ENCODE data around the gene RPL5. TPM values are rescaled to one million over a fixed set of nuclear protein-coding genes. Genes with fewer than 3 reads are reported as not detected.

Gene RPL5
- total and polyA plus RNA-seq, 9 of the 15 experiments (the other 6 are each of a cell fraction or from before 2014, with no cell fraction given): 1,467 to 4,252 (median 2,454) TPM

DNA sequence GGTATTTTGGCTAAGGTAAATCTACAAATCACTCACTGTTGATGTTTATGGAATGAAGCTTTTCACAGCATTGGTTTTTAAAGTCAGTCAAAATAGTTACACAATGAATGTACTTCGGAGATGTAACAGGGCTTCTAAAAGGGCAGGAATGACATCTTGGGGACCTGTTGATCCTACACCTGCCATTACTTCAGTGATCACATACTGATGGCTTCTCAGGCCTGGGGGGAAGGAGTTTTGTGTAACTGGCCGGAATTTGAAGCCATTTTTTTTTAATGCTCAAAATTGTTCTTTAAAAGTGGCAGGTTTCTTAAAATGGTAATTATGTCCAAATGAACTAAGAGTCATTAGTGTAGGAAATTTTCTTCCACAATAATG is 11.2 kb downstream of the RPL5 start (continued):
- no peak for TF ChIP-seq ZC3H11A (IDR thresholded peaks at IDR 0.05; ENCODE audit: low read depth, low read length)
- peak; percentile 28; the same call in 1 of the 2 replicates for TF ChIP-seq POLR2A (conservative IDR thresholded peaks at IDR 0.05)
- no peak for TF ChIP-seq IFI16 (CRISPR knock-in tag; IDR thresholded peaks at IDR 0.05)
- TF ChIP-seq NCOA4 (IDR thresholded peaks at IDR 0.05; ENCODE audit: partially characterized antibody): no peak
- TF ChIP-seq, protein P1, sequence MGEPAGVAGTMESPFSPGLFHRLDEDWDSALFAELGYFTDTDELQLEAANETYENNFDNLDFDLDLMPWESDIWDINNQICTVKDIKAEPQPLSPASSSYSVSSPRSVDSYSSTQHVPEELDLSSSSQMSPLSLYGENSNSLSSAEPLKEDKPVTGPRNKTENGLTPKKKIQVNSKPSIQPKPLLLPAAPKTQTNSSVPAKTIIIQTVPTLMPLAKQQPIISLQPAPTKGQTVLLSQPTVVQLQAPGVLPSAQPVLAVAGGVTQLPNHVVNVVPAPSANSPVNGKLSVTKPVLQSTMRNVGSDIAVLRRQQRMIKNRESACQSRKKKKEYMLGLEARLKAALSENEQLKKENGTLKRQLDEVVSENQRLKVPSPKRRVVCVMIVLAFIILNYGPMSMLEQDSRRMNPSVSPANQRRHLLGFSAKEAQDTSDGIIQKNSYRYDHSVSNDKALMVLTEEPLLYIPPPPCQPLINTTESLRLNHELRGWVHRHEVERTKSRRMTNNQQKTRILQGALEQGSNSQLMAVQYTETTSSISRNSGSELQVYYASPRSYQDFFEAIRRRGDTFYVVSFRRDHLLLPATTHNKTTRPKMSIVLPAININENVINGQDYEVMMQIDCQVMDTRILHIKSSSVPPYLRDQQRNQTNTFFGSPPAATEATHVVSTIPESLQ (CRISPR knock-in tag; IDR thresholded peaks at IDR 0.05): no peak
- TF ChIP-seq ESRRB (CRISPR knock-in tag; IDR thresholded peaks at IDR 0.05; ENCODE audit: borderline replicate concordance): no peak

DNA sequence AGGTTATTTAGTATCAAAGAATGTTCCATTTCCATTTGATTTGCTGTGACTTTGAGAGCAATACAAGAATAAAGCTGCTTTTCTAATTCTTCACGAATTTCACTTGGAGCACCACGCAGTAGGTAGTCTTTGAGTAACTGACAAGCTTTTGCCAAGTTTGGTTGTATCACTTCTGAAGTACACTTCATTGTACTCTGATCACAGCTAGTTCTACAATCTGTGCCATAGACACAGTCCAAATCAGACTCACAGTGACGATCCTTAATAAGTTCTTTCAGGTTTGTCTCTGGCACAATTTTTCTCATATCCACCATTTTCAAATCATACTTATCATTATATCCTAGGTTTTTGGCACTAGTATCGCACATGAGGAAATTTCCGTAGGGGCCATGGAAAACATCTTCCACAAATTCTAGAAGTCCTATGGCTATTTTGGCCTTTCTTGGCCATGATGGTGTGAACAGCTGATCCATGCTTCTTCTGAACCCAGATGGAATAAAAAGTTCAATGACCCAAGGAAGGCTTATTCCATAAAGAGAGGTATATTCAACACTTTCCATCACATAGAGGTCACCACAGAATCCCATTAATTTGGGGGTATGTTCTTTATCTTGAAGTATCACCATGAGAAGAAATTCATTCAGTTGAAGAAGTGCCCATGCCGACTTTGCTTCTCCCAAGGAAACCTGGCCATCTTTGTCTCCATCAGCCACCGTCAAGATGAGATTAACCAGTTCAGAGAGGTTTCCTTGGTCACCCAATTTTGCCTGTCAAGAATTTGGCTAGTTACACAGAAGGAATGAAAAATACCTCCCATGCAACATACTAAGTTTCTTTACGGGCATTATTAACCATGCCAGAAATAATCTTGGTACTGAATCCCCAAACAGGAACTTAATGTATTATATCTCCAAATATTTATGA is 11.9 kb downstream of the RPL5 start:
- peaks cover 13% of the 10 kb centered on the region for H4K20me1 ChIP-seq (replicated peaks; ENCODE audit: control insufficient read depth, insufficient read depth, low read length)
- H3K4me3 ChIP-seq: no peak overlapping the region
- ChIA-PET CTCF (ENCODE audit: low intra/inter-chr PET ratio) (no interaction called here), POLR2A (interaction anchor here (1.2 to 3.3 kb wide), 5 partner anchors 8 to 56 kb away, joined by 3 to 26 read pairs (median 10); partner anchors contain the start of gene RPL5)
- H3K4me2 ChIP-seq (ENCODE audit: insufficient read depth, low read length): no peak overlapping the region
- no peaks in the 10 kb centered on the region for H3K27me3 ChIP-seq (ENCODE audit: control insufficient read depth in 2 of 2, insufficient read depth in 2 of 2, low read length in 2 of 2)
- BruUV-seq (replicated peaks): no TSS peak
- peaks cover 21% of the 10 kb centered on the region for H3K79me2 ChIP-seq (ENCODE audit: control insufficient read depth, insufficient read depth, low read length)
- no peak overlapping the region for H3K9ac ChIP-seq (ENCODE audit: insufficient read depth in 1 of 2, low read depth in 2 of 2, low read length in 2 of 2)
- H3K4me1 ChIP-seq (replicated peaks in 1 of 2; ENCODE audit: control insufficient read depth in 2 of 2, insufficient read depth in 2 of 2, low read length in 2 of 2): no peaks in the 10 kb centered on the region
- no peak overlapping the region for H2AFZ ChIP-seq (ENCODE audit: low read depth, low read length)
- H3K36me3 ChIP-seq (ENCODE audit: control insufficient read depth, insufficient read depth, low read length): peaks cover 56% of the 10 kb centered on the region
- H3K27ac ChIP-seq (ENCODE audit: extremely low read depth, low read depth, low read length): no peak overlapping the region; the same call in 2 of the 3 replicates
- DNase-seq (ENCODE audit: extremely low read depth in 1 of 4, low spot score in 3 of 4) (no peak), ATAC-seq (peak; percentile 54), FAIRE-seq (no peak)
- intact Hi-C loops (cut with micrococcal nuclease): no loop called here
- WGBS (ENCODE audit: insufficient coverage, low coverage, missing lambda C conversion rate): 73% methylated on average over 8 of the region's 8 CpGs
- in situ Hi-C loops (cut with MboI): no loop called here
- H3K9me3 ChIP-seq (replicated peaks; ENCODE audit: control insufficient read depth, insufficient read depth, low read depth, low read length): no peaks in the 10 kb centered on the region
- no peaks in the 10 kb centered on the region for H3K9me1 ChIP-seq (ENCODE audit: control insufficient read depth, insufficient read depth, low read length)
- TF ChIP-seq RFX7 (CRISPR knock-in tag; IDR thresholded peaks at IDR 0.05) (no peak), ZNF263 (CRISPR knock-in tag; IDR thresholded peaks at IDR 0.05; ENCODE audit: borderline replicate concordance) (no peak), KLF1 (tag; IDR thresholded peaks at IDR 0.05) (no peak), SPI1 (IDR thresholded peaks at IDR 0.05; ENCODE audit: borderline replicate concordance, low read depth, low read length) (no peak), FOXA3 (CRISPR knock-in tag; conservative IDR thresholded peaks at IDR 0.05 in 1 of 2, IDR thresholded peaks at IDR 0.05 in 1 of 2) (no peak), RBFOX2 (IDR thresholded peaks at IDR 0.05; ENCODE audit: low read depth, low read length) (0 out of 2 replicates have a peak, but pooled peaks have one; percentile 23), EP300 (IDR thresholded peaks at IDR 0.05; ENCODE audit: low read length) (no peak), STAG1 (CRISPR knock-in tag; IDR thresholded peaks at IDR 0.05; ENCODE audit: borderline replicate concordance) (no peak), NR2C1 (IDR thresholded peaks at IDR 0.05) (no peak), NR2C1 (tag; IDR thresholded peaks at IDR 0.05) (no peak)
- TF ChIP-seq, protein P2, sequence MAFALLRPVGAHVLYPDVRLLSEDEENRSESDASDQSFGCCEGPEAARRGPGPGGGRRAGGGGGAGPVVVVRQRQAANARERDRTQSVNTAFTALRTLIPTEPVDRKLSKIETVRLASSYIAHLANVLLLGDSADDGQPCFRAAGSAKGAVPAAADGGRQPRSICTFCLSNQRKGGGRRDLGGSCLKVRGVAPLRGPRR (CRISPR knock-in tag; IDR thresholded peaks at IDR 0.05): no peak
- TF ChIP-seq, protein P3, sequence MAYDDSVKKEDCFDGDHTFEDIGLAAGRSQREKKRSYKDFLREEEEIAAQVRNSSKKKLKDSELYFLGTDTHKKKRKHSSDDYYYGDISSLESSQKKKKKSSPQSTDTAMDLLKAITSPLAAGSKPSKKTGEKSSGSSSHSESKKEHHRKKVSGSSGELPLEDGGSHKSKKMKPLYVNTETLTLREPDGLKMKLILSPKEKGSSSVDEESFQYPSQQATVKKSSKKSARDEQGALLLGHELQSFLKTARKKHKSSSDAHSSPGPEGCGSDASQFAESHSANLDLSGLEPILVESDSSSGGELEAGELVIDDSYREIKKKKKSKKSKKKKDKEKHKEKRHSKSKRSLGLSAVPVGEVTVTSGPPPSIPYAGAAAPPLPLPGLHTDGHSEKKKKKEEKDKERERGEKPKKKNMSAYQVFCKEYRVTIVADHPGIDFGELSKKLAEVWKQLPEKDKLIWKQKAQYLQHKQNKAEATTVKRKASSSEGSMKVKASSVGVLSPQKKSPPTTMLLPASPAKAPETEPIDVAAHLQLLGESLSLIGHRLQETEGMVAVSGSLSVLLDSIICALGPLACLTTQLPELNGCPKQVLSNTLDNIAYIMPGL (CRISPR knock-in tag; IDR thresholded peaks at IDR 0.05): no peak

Measured in K562 (cell line).